ENCODE measurements around the gene LMBR1.

LMBR1 gene

DNA sequence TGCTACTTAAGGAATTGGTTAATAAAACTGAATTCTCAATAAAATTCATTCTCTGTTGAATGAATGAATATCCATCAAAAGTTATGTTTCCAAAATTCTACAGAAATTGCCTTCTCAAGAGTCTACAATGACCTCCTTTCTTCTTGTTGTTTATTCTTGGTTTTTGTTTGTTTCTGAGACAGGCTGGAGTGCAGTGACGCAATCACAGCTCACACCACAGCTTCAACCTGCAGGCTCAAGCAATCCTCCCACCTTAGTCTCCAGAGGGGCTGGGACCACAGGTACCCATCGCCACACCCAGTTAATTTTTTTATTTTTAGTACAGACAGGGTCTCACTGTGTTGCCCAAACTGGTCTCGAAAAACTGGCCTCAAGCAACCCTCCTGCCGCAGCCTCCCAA lies 97.6 kb downstream of the LMBR1 start:
- no peak for DNase-seq (ENCODE audit: low read depth, low spot score)

DNA sequence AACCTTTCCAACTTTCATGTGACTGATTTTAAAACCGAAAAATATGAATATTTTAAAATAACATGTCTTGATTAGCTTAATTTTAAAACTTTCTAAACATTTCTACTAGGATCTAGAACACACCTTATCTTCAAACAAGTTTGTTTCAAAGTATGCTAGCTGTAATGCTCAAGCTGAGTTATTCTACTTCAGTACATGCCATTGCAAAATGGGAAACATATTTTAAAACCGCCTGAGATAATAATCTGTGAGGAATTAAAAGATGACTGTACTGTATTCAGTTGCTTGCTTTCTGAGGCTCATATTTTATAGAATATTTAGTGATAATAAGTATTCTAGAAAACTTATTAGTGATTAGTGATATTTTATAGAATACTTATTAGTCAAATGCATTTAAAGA lies 99.6 kb downstream of the LMBR1 start:
- no peak for DNase-seq (ENCODE audit: low read depth, low spot score)

DNA sequence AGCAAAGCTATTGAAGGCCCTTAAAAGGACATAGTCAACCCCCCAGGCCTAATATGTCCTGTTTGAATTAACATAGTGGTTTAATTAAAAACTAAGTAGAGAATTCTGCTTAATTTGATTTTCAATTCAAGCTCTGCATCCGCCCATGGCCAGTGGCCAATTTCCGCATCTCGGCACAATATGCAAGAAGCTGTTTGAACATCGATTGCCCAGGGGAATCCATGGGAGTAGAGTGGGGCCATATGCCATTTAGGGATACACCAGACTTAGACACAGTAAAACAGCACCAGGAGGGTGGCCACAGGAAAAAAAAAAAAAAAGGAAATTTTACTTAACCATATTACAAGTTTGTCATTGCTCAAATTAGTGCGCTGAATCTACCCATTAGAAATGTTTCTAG lies 100.4 kb downstream of the LMBR1 start:
- DNase-seq (ENCODE audit: low read depth, low spot score) = no peak

DNA sequence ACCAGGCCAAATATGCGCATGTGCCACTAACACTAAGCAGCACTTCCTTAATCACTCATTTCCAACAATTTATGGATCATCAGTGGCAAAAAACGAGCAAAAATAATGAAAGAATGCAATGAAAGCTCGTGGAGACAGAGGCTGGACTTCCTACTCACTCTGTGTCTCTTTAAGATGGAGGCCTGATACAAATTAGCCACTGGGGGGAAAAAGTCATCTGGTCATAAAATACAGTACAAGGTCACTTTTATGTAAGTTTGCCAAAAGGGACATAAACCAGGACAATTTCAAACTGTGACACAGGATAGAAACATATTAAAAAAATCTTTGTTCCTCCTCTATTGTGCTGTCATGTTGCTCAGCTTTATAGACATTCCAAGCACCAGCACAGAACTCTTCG lies 101.7 kb downstream of the LMBR1 start:
- DNase-seq (ENCODE audit: low read depth, low spot score) = no peak

DNA sequence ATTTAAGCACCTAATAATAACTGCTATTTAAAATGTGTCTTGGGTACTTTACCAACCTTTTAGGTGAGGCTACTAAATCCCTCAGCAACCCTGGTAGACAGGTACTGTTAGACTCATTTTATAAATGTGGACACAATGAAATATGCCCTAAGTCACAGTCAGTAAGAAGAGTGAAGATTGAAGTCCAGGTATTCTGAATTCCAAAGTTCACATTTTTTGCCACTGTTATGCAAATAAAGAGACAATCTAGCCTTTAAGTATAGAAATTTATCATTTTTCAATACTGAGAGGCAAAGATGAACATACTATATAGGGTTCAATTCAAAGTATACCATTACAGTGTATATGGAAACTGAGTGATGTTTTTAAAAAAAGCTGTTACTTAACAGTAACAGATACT lies 102.7 kb downstream of the LMBR1 start:
- DNase-seq (ENCODE audit: low read depth, low spot score) = no peak

DNA sequence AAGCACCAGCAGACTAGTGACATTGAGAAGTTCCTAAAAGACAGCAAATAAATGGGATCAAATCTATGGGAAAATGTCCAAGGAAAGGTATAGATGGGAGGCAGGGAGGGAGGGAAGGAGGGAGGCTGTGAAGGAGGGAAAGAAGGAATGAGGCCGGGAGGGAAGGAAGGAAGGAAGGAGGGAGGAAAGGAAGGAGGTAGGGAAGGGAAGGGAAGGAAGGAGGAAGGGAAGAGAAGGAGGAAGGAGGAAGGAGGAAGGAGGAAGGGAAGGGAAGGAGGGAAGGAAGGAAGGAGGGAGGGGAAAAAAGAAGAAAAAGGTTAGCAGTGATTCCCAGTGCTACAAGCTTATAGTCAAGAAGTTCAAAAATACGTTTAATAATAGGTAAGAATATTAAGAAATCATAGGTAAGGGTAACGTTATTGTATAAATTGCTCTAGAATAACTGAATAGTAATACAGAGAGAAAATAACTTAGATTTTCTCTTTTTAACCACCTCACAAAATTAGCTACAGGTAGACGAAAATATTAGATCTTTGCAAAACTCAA lies 106.9 kb downstream of the LMBR1 start:
- DNase-seq (ENCODE audit: low read depth, low spot score) = no peak

DNA sequence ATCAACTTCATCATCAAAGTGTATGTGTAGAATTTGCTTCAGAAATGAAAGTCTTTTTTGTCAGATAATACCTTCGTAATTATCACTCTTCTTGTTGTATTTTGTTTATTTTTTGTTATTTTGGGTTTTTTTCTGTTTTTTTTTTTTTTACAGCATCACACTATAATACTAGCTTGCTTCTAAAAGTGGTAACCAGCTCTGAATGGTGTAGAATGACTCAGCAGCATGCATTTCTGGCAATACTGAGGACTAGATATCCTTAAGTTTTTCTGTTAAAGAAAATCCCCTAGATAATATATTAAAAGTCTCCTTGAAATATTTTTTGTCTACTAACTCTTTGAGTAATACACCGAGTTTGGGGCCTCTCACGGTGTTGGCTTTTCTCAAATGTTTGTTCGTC lies 109.1 kb downstream of the LMBR1 start:
- DNase-seq (ENCODE audit: low read depth, low spot score) = no peak

DNA sequence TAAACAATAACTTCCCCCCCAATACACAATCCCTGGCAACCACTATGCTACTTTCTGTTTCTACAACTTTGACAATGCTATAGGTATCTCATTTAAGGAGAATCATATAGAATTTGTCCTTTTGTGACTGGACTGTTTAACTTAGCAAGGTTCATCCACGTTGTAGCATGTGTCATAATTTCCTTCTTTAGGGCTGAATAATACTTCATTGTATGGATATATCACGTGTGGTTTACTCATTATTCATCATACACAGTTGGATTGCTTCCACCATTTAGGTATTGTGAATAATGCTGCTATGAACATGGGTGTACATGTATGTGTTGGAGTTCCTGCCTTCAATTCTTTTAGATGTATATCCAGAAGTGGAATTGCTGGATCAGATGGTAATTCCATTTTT lies 111.0 kb downstream of the LMBR1 start:
- no peak for DNase-seq (ENCODE audit: low read depth, low spot score)

DNA sequence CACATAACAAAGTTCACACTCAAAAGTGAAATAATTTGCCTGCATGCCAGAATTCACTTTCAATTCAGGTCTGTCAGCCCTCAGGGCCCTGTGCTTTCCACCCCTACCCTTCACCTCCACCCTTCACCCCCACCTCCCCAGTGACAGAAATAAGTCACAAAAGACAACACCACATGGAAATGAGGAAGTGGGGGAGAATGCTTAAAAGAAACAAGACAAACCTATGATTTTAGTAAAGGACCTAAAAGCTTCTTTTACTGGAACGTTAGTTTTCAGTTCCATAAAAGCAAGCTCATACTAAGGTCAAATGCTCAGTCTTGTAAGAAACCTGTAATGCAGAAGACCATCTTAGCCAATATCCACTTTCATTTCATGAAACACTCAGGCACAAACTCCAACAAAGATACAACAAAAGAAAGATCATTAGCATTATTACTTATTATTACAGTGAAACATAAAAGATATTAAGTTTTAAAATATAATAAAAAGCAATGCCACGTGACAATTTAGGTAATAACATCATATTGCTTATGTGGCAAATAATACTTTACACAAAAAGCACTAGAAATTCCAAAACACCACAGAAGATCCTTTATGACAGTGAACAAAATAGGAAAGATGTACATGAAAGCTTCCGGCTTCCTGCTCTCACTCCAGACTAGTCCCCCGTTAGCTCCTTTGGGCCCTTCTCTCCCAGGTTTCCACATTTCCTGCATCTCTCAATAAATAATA lies 112.1 kb downstream of the LMBR1 start:
- DNase-seq (ENCODE audit: low read depth, low spot score) = no peak

DNA sequence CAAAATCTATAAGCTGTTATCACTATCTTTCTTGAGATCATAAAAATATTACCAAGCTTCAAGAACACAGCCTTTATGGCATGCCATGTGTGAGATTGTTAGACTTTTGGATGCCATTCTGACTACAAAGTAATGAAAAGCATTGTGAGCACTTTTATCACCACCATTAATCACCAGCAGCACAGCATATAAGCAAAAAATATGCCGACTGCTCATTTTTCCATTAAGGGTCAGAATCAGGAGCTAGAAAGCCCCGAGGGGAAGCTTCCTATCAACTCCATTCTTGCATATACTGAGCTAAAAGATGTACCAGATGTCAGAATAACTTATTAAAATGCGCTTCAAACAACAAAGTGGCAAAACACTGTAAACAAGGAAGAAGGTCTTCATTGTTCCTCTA lies 114.3 kb downstream of the LMBR1 start:
- DNase-seq (ENCODE audit: low read depth, low spot score) = no peak

DNA sequence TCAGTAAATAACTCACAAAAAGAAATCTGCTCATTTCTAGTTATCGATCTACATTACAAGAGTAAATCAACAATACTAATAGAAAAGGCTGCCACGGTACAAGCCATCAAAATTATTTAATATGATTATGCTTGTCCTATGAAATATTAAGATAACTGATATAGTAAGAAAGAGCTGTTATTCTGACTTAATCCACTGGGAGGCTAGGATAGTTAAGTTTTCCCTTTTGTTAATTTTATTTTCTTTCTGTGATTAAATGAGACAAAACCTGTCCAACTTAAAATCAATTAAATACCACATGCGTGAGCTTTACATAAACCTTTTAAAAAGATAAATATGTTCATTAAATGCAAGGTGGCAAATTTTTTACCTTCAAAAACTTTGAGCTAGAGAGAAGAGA lies 114.8 kb downstream of the LMBR1 start:
- DNase-seq (ENCODE audit: low read depth, low spot score) = no peak

DNA sequence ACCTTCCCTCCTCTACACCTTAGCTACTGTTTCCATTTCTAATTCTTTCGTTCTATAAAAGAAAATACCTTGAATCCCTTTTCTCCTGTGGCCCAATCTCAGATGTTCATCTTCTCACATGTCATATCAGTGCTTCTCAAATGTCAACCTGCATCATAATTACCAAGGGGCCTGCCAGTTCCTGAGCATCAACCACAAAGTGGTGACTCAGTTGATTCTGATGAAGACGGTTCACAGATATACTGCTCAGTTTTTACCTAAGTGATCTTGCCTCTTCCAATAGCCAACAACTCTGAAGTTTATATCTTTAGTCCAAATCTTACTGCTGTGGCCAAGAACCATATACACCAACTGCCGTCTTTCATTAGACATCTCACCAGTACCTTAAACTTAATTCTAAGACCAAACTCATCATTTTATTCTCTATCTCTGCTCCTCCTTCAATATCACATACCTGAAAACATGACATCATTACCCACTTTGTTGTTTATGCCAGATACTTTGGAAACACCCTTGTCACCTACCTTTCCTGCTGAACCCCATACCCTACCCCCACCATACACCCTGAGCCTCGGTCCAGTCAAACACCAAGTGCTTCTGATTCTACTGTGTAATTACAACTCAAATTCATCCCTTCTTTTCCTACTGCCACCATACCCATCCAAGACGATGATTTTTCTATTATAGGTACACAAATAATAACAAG lies 115.5 kb downstream of the LMBR1 start:
- no peak for DNase-seq (ENCODE audit: low read depth, low spot score)

DNA sequence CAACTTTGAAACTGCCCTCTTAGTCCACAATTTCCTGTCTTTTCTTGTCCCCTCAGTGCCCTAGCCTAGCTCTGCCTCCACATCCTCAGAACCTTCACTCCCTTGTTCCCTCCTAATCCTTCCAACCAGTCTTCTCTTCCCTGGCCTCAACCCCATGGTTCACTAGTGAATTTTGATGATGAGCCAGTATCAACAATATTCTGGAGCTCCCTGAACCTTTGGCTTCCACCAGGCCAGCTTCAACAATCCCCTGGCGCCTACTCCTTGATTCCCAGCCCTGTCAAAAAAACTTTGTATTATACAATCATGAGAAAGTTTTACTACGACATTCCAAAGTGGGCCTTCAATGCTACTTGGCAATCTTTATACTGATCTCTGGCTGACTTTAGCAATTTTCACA lies 116.5 kb downstream of the LMBR1 start:
- no peak for DNase-seq (ENCODE audit: low read depth, low spot score)

DNA sequence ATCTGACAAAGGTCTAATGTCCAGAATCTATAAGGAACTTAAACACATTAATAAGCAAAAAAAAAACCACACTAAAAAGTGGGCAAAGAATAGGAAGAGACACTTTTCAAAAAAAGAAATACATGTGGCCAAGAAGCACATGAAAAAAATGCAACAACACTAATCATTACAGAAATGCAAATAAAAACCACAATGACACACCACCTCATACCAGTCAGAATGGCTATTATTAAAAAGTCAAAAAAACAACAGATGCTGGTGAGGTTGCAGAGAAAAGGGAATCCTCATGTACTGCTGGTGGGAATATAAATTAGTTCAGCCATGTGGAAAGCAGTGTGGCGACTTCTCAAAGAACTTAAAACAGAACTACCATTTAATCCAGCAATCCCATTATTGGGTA lies 119.0 kb downstream of the LMBR1 start:
- no peak for DNase-seq (ENCODE audit: low read depth, low spot score)

DNA sequence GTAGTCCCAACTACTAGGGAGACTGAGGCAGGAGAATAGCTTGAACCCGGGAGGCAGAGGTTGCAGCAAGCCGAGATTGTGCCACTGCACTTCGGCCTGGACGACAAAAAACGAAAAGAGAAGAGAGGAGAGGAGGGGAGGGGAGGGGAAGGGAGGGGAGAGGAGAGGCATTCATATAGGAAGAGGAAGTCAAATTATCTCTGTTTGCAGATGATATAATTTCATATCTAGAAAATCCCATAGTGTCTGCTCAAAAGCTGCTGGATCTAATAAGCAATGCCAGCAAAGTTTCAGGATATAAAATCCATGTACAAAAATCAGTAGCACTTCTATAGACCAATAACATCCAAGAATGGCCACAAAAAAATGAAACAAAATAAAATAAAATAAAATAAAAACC lies 120.3 kb downstream of the LMBR1 start:
- DNase-seq (ENCODE audit: low read depth, low spot score) = no peak

DNA sequence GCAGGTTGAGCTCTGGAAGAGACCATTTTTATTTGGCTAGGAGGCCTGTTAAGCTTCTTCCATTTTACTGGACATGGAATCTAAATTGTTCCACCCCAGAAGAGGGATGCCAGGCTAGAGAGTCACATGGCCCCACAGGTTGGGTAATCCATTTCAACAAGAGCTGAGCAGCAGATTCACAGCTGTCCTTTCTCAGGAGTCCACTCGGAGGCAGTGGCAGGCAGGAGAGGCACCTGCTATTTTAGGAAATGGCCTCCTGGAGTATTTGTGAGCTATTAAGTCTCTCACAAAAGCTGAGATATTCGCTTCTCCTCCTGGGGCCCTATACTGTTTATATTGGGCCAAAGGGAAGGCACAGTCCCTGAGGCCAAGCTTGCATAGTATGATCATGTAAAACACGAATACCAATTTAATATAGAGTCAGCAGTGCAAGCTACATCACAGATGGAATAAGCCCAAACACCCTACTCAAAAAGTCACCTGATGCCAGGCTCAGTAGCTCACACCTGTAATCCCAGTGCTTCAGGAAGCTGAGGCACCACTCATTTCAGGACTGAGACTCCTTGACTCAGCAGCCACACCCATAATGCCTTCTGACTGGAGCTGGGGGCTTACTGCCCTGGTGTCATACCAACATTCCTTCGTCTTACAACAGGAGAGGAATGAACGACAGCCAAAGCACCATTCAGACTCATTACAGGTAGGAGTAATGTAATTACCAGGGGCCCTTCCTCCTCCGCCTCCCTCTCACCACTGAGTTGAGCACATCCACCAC lies 124.1 kb downstream of the LMBR1 start:
- no peak for DNase-seq (ENCODE audit: low read depth, low spot score)

DNA sequence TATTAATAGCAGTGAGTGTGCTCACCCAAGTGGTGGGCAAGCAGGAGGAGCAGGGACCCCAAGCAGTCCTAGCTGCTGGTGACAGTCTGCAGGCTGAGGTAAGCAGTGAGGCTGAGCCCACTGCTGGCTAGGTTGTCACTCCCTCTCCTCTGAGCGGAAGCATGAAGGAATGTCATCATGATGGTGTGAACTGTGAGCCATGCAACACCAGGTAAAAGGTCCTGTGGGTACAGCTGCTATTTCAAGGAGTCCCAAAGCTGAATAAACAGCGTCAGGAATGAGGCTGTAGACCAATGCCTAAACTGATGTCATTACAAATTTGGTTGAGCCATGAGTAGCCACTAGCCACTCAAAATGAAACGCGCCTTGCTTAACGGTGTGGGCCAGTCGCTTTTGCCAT lies 126.3 kb downstream of the LMBR1 start:
- no peak for DNase-seq (ENCODE audit: low read depth, low spot score)

DNA sequence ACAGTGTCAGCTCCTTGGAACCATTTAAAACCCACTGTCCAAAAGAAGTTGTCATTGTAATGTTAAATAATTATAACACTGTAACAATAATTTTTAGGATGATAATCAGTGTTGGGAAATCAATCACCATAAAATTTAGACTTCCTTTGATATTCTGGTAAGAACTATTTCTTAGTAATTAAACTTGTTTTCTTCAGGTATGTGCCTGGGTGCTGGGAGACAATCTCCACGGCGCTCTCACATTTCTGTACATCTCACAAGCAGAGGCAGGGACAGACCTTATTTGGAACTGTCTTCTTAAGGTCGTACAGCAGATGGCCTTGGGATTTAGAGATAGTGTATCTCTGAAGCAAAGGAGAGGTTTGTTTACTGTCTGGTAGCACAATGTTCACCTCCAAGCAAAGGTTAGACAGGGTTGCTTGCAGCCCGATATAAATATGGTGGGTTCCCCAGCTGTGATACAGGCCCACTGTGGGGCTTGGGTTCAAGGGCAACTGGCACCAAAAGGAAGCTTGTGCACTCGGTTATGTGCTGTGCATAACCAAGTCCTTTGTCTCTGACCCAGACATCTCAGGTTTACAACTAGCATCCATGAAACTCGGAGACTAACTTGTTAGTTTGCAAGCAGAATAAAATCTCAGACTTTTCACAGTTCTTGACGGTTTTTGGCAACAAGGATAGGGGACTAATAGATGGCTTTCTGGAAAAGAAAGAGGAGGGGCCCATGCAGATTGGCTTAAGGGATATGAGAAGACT lies 126.9 kb downstream of the LMBR1 start:
- DNase-seq (ENCODE audit: low read depth, low spot score) = no peak

DNA sequence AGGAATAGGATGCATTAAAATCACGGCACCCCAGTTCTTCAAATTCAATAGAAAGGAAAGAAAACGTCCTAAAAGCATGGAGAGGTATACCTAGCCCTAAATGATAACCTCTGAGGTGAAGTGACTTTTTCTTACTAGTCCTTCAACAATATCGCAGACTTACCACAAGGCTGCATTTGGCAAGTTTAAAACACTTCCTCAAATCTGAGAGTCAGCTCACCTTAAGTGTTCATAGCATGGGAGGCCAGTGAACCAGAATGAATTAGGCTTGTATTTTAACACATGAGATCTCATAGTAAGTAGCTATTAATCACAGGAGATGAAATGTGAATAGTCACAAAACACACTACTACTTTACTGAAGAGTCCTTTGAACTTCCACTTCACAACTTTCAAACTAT lies 128.2 kb downstream of the LMBR1 start:
- no peak for DNase-seq (ENCODE audit: low read depth, low spot score)

DNA sequence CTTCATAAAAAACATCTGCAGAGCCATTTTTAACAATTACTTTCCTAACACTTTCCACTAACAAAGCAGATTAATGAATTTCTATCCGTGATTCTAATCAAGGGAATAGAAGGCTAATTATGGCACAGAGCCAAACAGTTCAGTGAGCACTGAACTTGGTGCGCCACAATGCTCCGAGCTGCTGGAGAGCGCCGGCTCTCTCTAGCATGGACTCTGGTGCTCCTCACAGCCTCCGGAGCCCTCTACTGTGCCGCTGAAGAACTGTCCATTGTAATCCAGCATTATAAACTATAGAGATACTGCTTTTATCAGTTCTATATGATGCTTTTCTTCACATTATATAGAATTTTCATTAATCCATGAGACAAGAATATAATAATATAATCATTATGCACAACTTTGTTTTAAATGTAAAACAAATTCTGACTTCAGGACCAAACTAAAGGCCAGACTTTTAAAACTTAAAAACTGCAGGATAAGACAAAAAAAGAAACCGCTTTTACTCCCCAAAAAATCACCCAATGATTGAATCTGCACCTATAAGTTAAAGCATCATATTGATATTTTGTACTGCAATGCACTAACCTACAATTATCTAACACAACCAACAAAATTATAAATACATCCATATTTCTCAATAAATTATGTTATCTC lies 128.8 kb downstream of the LMBR1 start:
- peak; percentile 21 for DNase-seq (ENCODE audit: low read depth, low spot score)

DNA sequence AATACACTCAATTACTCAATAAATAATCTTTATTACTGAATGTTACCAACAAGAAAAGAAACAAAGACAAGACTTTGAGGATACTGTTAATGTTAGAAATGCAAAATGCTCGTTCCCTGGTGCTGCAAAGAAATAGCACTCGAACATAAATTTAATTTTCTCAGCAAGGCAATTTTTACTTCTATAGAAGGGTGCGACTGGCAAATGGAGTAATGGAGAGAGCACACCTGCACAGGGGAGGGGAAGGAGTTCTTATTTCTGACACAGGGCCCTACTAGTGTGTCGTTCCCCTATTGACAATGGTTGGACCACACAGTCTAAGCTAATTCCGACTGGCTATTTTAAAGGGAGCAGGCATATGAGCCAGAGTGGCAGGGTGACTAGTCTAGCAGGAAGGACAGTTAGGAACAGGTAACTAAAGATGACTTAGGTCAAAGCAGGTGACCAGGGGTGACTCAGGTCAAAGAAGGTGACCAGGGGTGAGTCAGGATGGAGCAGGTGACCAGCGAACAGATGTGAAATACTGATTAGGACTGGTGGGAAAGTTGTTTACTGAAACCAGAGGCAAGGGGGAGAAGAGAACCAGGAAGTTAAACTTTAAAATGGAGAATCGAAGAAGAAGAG lies 133.3 kb downstream of the LMBR1 start:
- no peak for DNase-seq (ENCODE audit: low read depth, low spot score)

Measured in brain pericyte (primary cell).